Measurements from ENCODE around the gene PRLR.

DNA sequence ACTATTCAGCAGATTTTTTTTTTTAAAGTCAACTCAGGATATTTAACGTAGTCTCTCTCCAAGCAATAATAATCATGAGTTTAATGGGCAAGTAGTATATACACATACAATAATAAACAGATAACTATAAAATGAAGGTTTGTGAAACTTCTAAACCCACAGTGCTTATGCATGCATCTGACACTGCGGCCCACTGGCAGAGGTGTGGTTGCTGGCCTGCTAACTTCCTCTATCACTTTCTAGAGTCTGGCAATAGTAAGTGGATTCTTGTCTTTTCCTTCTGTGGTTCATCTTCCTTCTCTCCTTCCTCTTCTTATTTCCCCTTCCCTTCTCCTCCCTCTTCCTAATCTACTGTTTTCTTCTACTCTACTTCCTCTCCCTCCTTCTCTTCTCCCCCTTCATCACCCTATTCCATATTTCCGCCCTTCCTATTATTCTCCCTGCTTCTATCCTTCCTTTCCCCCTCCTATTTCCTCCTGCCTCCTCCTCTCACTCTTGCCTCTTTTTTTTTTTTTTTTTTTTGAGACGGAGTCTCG lies 164.0 kb downstream of the PRLR start:
- TF ChIP-seq REST (IDR thresholded peaks at IDR 0.05; ENCODE audit: low read depth) (no peak), EP300 (IDR thresholded peaks at IDR 0.05; ENCODE audit: borderline replicate concordance) (no peak), MAX (IDR thresholded peaks at IDR 0.05) (no peak)

Measured in Ishikawa (cell line).